HepG2 (cell line): Measurements from ENCODE around the gene CAPN12. TPM values are rescaled to one million over a fixed set of nuclear protein-coding genes. Genes with fewer than 3 reads are reported as not detected.
A peak's percentile ranks its signal among the peaks of the same experiment; 100 is the strongest.

Experiments
- BCL6 ChIP-seq: IDR thresholded peaks from 2 replicates; pipeline ENCODE4 v1.6.1; 2016; ENCODE audit warnings: missing genetic modification reagents, missing compliant biosample characterization
- HDAC6 ChIP-seq: fragments of 200-600 bp; sonication (generic); IDR thresholded peaks from 2 replicates; pipeline ENCODE4 v1.7.0; 2017; ENCODE audit warnings: mild to moderate bottlenecking, antibody characterized with exemption, low read length, low read depth
- IRF2 ChIP-seq: IDR thresholded peaks from 2 replicates; pipeline ENCODE4 v1.6.1; 2018; ENCODE audit warnings: missing genetic modification reagents, missing compliant biosample characterization
- U2AF1 ChIP-seq: fragments of 200-400 bp; formaldehyde crosslinking; optimal IDR thresholded peaks from 2 replicates; pipeline ENCODE3; 2017; ENCODE audit warnings: mild to moderate bottlenecking, low read depth, low read length
- ZMYM3 ChIP-seq: sonication (generic); formaldehyde crosslinking; IDR thresholded peaks from 2 replicates; pipeline ENCODE4 v1.5.1; 2020; ENCODE audit warnings: mild to moderate bottlenecking, missing genetic modification reagents
- polyA plus RNA-seq, 8 experiments: library from polyadenylated mRNA; depleted of rRNA in 3 of 8; stranded (reverse) in 7 of 8; unstranded in 1 of 8; fragments of >200 nt; fragmentation: Illumina TruSeq in 4 of 8; extraction: Trizol in 4 of 8; gene quantifications; 2 replicates each; pipeline versions ENCODE4 v1.2.1 to v1.2.3, GENCODE V29; 2011 to 2016; ENCODE audit warnings: low read depth in 4 of 8, missing spikeins in 1 of 8, mixed read lengths in 1 of 8; ENCODE audit not compliant: insufficient read depth in 1 of 8
- total RNA-seq, 5 experiments: library from RNA; depleted of rRNA; stranded (reverse); fragments of >200 nt; fragmentation: Illumina TruSeq; extraction: Trizol; gene quantifications; 2 replicates each; pipeline ENCODE4 v1.2.3, GENCODE V29; 2016; ENCODE audit warnings: low read depth in 1 of 5
- TF ChIP-seq, protein P1 (sequence below), 2 experiments: fragments of 450-650 bp in 1 of 2; sonication (generic) in 1 of 2; formaldehyde crosslinking in 1 of 2; IDR thresholded peaks; 2 replicates each; pipeline versions ENCODE4 v1.6.1 to v1.8.0; 2016 to 2022; ENCODE audit warnings: antibody characterized with exemption in 1 of 2, mild to moderate bottlenecking in 1 of 2, missing genetic modification reagents in 1 of 2
- TF ChIP-seq, protein P2 (sequence below): sonication (generic); formaldehyde crosslinking; IDR thresholded peaks from 2 replicates; pipeline ENCODE4 v1.5.0; 2020; ENCODE audit warnings: mild to moderate bottlenecking, missing genetic modification reagents
- TF ChIP-seq, protein P3 (sequence below): IDR thresholded peaks from 2 replicates; pipeline ENCODE4 v1.6.1; 2016; ENCODE audit warnings: missing compliant biosample characterization, missing genetic modification reagents, borderline replicate concordance
- TF ChIP-seq, protein P4 (sequence below): sonication (generic); formaldehyde crosslinking; IDR thresholded peaks from 2 replicates; pipeline ENCODE4 v1.8.1; 2023; ENCODE audit warnings: mild to moderate bottlenecking, moderate library complexity, missing genetic modification reagents

Gene CAPN12
- total and polyA plus RNA-seq, 2 of the 13 experiments (the other 11 are each of a cell fraction or from before 2014, with no cell fraction given) = 1.6 to 13.6 TPM

DNA sequence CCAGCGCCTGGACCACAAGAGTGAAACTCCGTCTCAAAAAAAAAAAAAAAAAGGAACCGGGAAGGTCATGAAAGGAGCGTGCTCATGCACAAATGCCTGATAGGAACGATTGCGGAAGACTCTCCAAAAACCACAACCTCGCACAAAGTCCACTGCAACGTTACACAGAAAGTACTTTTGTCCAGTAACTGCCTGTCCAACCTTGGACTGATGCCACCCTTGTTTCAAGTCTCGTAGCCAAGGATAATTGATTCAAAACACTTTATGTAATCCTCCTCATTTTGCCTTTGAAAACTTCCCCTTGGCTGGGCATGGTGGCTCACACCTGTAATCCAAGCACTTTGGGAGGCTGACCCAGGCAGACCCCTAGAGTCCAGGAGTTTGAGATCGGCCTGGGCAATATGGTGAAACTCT, 15.3 kb upstream of the CAPN12 start (continued):
- TF ChIP-seq, protein P1, sequence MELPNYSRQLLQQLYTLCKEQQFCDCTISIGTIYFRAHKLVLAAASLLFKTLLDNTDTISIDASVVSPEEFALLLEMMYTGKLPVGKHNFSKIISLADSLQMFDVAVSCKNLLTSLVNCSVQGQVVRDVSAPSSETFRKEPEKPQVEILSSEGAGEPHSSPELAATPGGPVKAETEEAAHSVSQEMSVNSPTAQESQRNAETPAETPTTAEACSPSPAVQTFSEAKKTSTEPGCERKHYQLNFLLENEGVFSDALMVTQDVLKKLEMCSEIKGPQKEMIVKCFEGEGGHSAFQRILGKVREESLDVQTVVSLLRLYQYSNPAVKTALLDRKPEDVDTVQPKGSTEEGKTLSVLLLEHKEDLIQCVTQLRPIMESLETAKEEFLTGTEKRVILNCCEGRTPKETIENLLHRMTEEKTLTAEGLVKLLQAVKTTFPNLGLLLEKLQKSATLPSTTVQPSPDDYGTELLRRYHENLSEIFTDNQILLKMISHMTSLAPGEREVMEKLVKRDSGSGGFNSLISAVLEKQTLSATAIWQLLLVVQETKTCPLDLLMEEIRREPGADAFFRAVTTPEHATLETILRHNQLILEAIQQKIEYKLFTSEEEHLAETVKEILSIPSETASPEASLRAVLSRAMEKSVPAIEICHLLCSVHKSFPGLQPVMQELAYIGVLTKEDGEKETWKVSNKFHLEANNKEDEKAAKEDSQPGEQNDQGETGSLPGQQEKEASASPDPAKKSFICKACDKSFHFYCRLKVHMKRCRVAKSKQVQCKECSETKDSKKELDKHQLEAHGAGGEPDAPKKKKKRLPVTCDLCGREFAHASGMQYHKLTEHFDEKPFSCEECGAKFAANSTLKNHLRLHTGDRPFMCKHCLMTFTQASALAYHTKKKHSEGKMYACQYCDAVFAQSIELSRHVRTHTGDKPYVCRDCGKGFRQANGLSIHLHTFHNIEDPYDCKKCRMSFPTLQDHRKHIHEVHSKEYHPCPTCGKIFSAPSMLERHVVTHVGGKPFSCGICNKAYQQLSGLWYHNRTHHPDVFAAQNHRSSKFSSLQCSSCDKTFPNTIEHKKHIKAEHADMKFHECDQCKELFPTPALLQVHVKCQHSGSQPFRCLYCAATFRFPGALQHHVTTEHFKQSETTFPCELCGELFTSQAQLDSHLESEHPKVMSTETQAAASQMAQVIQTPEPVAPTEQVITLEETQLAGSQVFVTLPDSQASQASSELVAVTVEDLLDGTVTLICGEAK (IDR thresholded peaks at IDR 0.05) = no peak
- TF ChIP-seq, protein P1 (CRISPR knock-in tag; IDR thresholded peaks at IDR 0.05) = no peak; the same call in 1 of the 2 replicates
- TF ChIP-seq IRF2 (peak; percentile 86), U2AF1 (no peak), HDAC6 (no peak), BCL6 (CRISPR knock-in tag) (peak; percentile 80), ZMYM3 (CRISPR knock-in tag) (peak; percentile 79; the same call in 1 of the 2 replicates)
- TF ChIP-seq, protein P2, sequence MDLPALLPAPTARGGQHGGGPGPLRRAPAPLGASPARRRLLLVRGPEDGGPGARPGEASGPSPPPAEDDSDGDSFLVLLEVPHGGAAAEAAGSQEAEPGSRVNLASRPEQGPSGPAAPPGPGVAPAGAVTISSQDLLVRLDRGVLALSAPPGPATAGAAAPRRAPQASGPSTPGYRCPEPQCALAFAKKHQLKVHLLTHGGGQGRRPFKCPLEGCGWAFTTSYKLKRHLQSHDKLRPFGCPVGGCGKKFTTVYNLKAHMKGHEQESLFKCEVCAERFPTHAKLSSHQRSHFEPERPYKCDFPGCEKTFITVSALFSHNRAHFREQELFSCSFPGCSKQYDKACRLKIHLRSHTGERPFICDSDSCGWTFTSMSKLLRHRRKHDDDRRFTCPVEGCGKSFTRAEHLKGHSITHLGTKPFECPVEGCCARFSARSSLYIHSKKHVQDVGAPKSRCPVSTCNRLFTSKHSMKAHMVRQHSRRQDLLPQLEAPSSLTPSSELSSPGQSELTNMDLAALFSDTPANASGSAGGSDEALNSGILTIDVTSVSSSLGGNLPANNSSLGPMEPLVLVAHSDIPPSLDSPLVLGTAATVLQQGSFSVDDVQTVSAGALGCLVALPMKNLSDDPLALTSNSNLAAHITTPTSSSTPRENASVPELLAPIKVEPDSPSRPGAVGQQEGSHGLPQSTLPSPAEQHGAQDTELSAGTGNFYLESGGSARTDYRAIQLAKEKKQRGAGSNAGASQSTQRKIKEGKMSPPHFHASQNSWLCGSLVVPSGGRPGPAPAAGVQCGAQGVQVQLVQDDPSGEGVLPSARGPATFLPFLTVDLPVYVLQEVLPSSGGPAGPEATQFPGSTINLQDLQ = no peak
- TF ChIP-seq, protein P3, sequence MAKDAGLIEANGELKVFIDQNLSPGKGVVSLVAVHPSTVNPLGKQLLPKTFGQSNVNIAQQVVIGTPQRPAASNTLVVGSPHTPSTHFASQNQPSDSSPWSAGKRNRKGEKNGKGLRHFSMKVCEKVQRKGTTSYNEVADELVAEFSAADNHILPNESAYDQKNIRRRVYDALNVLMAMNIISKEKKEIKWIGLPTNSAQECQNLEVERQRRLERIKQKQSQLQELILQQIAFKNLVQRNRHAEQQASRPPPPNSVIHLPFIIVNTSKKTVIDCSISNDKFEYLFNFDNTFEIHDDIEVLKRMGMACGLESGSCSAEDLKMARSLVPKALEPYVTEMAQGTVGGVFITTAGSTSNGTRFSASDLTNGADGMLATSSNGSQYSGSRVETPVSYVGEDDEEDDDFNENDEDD = no peak
- TF ChIP-seq, protein P4, sequence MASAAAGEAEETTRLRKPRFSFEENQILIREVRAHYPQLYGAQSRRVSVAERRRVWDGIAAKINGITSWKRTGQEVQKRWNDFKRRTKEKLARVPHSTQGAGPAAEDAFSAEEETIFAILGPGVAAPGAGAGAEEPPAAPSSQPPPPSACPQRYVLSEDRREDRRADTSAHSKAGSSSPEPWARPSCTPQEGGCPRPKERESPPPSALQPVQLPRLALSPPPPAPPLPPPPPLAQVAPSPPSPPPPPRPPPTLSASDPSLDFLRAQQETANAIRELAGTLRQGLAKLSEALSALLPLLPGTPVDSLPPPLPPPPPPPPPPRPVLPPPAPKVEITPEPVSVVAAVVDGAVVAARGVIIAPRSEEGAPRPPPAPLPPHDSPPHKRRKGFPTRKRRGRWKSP (CRISPR knock-in tag) = no peak
